ENCODE measurements around the gene PCGF3.
A peak's percentile ranks its signal among the peaks of the same experiment; 100 is the strongest.

Gene PCGF3

DNA sequence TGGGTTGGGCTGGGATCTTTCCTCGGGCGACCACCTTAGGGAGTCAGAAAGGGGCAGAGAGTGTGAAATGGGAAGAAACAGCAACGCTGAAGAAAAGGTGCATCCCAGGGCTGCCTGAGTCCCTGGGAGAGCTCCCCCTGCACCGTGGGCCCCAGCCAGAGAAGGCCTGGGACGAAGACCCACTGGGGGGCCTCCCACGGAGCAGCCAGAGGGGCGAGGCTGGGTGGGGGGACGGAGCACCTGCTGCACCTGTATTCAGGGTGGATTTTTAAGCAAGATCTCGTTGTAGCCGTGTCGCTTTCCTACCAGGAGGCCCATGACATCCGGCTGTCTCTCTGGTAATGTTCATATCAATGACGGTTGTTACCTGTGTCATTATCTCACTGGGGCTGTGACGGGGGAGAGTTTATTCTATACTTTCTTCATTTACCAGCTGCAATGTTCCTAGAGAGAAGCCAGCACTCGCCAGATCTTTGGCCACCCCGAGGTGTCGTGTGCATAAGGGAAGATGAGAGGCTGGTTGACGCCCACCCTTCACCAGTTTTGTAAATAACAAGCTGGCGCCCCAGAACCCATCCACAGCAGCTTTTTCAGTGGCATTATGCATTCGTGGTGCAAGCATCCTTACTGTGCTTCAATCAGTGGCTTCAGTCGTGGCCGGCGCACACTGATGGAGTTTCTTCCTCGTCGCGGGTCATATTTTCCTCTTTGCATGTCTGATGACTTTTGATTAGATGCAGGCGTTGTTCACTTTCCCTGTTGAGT, 5.6 kb upstream of the PCGF3 start:
- no peaks in the 10 kb centered on the region for H3K27me3 ChIP-seq (replicated peaks in 2 of 5; ENCODE audit: control insufficient read depth in 4 of 5, insufficient read depth in 5 of 5, low read length in 4 of 5)
- POLR2A ChIA-PET: no interaction called here
- H3K9me3 ChIP-seq (ENCODE audit: control extremely low read depth in 1 of 5, control insufficient read depth in 4 of 5, insufficient read depth in 2 of 5, low read depth in 1 of 5, low read length in 4 of 5): no peaks in the 10 kb centered on the region
- 93% methylated on average over 17 of the region's 27 CpGs for WGBS (ENCODE audit: insufficient coverage)
- no peak overlapping the region for H3K27ac ChIP-seq (ENCODE audit: insufficient read depth in 1 of 2, low read depth in 1 of 2, low read length in 2 of 2, poor library complexity in 1 of 2, severe bottlenecking in 2 of 2)
- no peaks in the 10 kb centered on the region for H3K36me3 ChIP-seq (ENCODE audit: control insufficient read depth in 4 of 4, insufficient read depth in 4 of 4, low read length in 3 of 4)
- no peak overlapping the region for H3K4me3 ChIP-seq (ENCODE audit: control insufficient read depth in 1 of 7, extremely low read depth in 1 of 7, insufficient read depth in 4 of 7, low read depth in 2 of 7, low read length in 6 of 7)
- H3K4me1 ChIP-seq (ENCODE audit: control extremely low read depth in 1 of 4, control insufficient read depth in 4 of 4, insufficient read depth in 4 of 4, low read length in 3 of 4): peaks cover 0 to 15% (median 8%) of the 10 kb centered on the region in 4 experiments
- DNase-seq: no peak
- CTCF ChIA-PET: interaction anchor here (1.0 to 3.4 kb wide), 3 partner anchors 10 to 15 kb away, joined by 3 to 11 read pairs (median 6); no protein-coding TSS in a partner anchor

DNA sequence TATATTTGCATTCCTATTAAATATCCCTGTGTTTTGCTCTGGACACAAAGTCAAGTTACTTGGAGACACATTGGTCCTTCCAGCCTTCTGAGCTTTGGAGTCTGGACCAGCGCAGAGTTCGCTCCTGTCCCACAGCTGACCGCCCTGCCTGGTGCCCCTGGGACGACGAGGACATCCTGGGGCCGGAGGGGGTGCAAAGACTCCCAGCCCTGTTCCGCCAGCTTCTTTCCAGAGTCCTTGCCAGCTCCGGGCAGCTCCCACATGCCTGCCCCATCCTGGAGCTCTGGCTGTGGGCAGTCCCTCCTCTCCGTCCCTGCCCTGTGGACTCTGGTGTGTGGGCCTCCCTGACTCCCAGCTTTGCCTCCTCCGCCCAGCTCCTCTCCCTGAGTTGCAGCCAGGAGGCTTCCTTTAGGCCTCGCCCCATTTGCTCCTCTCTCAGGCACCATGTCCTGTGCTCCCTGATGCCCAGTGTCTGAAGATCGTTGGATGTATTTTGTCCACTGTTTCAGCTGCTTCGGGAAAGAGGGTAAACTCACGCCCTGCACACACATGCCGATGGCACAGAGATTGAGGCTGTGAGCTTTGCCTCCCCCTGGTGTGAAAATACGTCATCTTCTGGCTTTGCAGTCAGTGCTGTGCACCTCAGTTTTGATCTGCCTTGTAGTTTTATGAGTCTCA, 4.9 kb upstream of the PCGF3 start:
- no peak for DNase-seq
- Histone ChIP-seq H3K9me3 (ENCODE audit: control extremely low read depth in 1 of 5, control insufficient read depth in 4 of 5, insufficient read depth in 2 of 5, low read depth in 1 of 5, low read length in 4 of 5) (no peaks in the 10 kb centered on the region), H3K4me3 (ENCODE audit: control insufficient read depth in 1 of 7, extremely low read depth in 1 of 7, insufficient read depth in 4 of 7, low read depth in 2 of 7, low read length in 6 of 7) (no peak overlapping the region), H3K27ac (ENCODE audit: insufficient read depth in 1 of 2, low read depth in 1 of 2, low read length in 2 of 2, poor library complexity in 1 of 2, severe bottlenecking in 2 of 2) (no peak overlapping the region), H3K27me3 (replicated peaks in 2 of 5; ENCODE audit: control insufficient read depth in 4 of 5, insufficient read depth in 5 of 5, low read length in 4 of 5) (no peaks in the 10 kb centered on the region), H3K36me3 (ENCODE audit: control insufficient read depth in 4 of 4, insufficient read depth in 4 of 4, low read length in 3 of 4) (no peaks in the 10 kb centered on the region), H3K4me1 (ENCODE audit: control extremely low read depth in 1 of 4, control insufficient read depth in 4 of 4, insufficient read depth in 4 of 4, low read length in 3 of 4) (peaks cover 0 to 19% (median 12%) of the 10 kb centered on the region in 4 experiments)
- CTCF ChIA-PET: interaction anchor here (1.0 to 3.4 kb wide), 3 partner anchors 10 to 16 kb away, joined by 3 to 11 read pairs (median 6); no protein-coding TSS in a partner anchor
- POLR2A ChIA-PET: no interaction called here
- WGBS (ENCODE audit: insufficient coverage): 95% methylated on average over 16 of the region's 16 CpGs

DNA sequence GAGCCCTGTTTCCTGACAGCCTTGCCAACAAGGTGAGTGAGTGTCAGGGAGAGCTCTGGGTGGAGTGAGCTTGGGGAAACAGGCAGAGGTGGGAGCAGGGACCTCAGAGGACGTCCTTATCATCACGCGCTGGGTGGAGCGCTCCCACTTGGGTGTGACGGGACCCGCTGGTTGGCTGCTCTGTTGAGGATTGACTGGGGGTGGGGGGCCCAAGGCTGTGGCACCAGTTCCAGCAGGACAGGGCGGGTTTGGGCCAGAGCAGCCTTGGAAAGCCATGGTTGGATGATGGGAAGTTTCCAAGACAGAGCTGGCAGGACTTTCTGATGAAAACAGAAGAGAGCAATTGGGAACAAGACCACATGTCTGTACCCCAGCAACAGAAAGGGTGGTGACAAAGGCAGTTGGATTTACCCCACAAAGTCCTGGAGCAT, 3.0 kb upstream of the PCGF3 start:
- no peak overlapping the region for H3K27ac ChIP-seq (ENCODE audit: insufficient read depth in 1 of 2, low read depth in 1 of 2, low read length in 2 of 2, poor library complexity in 1 of 2, severe bottlenecking in 2 of 2)
- ChIA-PET CTCF (interaction anchor here (1.0 to 1.4 kb wide), 2 partner anchors 13 to 16 kb away, joined by 4 to 5 read pairs; no protein-coding TSS in a partner anchor), POLR2A (no interaction called here)
- H3K36me3 ChIP-seq (ENCODE audit: control insufficient read depth in 4 of 4, insufficient read depth in 4 of 4, low read length in 3 of 4): no peaks in the 10 kb centered on the region
- no peaks in the 10 kb centered on the region for H3K27me3 ChIP-seq (replicated peaks in 2 of 5; ENCODE audit: control insufficient read depth in 4 of 5, insufficient read depth in 5 of 5, low read length in 4 of 5)
- H3K4me1 ChIP-seq (ENCODE audit: control extremely low read depth in 1 of 4, control insufficient read depth in 4 of 4, insufficient read depth in 4 of 4, low read length in 3 of 4): peaks cover 0 to 26% (median 22%) of the 10 kb centered on the region in 4 experiments
- H3K9me3 ChIP-seq (ENCODE audit: control extremely low read depth in 1 of 5, control insufficient read depth in 4 of 5, insufficient read depth in 2 of 5, low read depth in 1 of 5, low read length in 4 of 5): no peaks in the 10 kb centered on the region
- no peak for DNase-seq
- H3K4me3 ChIP-seq (ENCODE audit: control insufficient read depth in 1 of 7, extremely low read depth in 1 of 7, insufficient read depth in 4 of 7, low read depth in 2 of 7, low read length in 6 of 7): no peak overlapping the region
- WGBS (ENCODE audit: insufficient coverage): 100% methylated on average over 4 of the region's 7 CpGs

DNA sequence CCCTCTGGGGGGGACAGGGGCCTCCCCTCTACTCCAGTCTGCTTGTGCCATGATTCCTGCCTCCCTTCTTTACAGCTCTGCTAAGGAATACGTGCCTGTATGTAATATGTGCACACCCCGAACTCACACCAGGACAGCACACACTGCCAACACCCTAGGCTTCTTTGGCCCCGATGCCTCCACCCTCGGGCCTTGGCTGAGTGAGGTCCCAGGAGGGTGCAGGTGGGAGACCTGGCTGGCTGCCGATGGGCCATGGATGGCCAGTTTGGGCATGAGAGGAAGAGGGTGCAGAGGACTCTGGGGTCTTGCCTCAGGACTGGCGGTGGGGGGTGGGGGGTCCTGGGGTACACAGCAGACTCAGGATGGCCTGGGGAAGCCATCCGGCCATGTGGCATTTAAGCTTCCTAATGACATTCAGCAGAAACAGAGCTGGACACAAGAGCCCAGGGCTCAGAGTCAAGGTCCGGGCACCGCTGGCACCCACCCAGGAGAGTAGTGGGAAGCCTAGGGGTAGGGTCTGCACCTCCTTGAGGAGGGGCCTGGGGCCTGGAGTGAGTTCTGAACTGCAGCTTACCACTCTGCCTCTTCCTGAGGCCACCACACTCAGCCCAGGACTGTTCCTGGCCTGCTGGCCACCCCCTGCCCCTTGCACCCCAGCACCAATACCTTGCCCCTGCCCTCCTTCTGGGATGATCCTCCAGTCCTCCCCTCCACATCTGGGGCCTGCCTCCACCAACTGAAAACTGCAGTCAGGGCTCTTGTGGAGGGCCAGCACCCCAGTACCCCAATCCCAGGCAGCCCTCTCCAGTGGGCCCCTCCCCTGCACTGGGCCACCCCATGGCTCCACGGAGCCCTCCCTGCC, 2.1 kb upstream of the PCGF3 start:
- CTCF ChIA-PET: interaction anchor here (1.4 kb wide), 1 partner anchor 16 kb away, joined by 4 read pairs; no protein-coding TSS in a partner anchor
- POLR2A ChIA-PET: no interaction called here
- Histone ChIP-seq H3K9me3 (ENCODE audit: control extremely low read depth in 1 of 5, control insufficient read depth in 4 of 5, insufficient read depth in 2 of 5, low read depth in 1 of 5, low read length in 4 of 5) (no peaks in the 10 kb centered on the region), H3K27me3 (replicated peaks in 2 of 5; ENCODE audit: control insufficient read depth in 4 of 5, insufficient read depth in 5 of 5, low read length in 4 of 5) (no peaks in the 10 kb centered on the region), H3K4me3 (ENCODE audit: control insufficient read depth in 1 of 7, extremely low read depth in 1 of 7, insufficient read depth in 4 of 7, low read depth in 2 of 7, low read length in 6 of 7) (no peak overlapping the region), H3K36me3 (ENCODE audit: control insufficient read depth in 4 of 4, insufficient read depth in 4 of 4, low read length in 3 of 4) (peaks cover 0 to 3% (median 0%) of the 10 kb centered on the region in 4 experiments), H3K4me1 (ENCODE audit: control extremely low read depth in 1 of 4, control insufficient read depth in 4 of 4, insufficient read depth in 4 of 4, low read length in 3 of 4) (peaks cover 0 to 31% (median 23%) of the 10 kb centered on the region in 4 experiments), H3K27ac (ENCODE audit: insufficient read depth in 1 of 2, low read depth in 1 of 2, low read length in 2 of 2, poor library complexity in 1 of 2, severe bottlenecking in 2 of 2) (no peak overlapping the region)
- no peak for DNase-seq
- WGBS (ENCODE audit: insufficient coverage): 95% methylated on average over 6 of the region's 10 CpGs

DNA sequence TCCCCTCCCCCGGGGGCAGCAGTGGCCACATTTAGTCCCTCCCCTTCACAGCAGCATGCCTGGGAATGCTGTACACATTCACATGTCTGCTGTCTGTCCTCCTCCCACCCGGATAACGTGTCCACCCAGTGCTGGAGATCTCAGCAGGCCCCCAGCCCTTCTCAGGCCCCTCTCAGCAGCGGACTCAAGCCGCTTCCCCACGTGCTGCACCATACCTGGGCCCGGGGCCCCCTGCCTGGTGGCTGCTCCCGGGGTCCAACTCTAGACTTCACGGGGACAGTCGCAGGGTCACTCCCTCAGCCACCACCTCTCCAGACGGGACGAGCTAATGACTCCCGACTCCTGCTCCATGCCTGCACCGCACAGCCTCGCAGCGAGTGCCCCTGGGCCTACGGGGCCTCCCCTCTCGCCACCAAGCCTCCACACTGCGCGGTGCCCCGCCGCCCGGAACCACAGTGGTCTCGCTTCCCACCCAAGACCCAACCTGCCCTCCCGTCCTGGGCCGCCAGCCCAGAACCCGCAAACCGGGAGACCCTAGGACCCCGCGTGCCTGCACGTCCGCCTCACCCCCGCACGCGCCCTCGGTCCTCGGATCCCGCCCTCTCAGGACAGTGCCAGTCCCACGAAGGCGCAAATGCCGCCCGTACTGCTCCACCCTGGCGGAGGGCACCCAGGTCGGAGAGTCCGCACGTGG, 1.3 kb upstream of the PCGF3 start:
- POLR2A ChIA-PET: no interaction called here
- whole genome bisulfite sequencing (ENCODE audit: insufficient coverage): 96% methylated on average over 44 of the region's 46 CpGs

DNA sequence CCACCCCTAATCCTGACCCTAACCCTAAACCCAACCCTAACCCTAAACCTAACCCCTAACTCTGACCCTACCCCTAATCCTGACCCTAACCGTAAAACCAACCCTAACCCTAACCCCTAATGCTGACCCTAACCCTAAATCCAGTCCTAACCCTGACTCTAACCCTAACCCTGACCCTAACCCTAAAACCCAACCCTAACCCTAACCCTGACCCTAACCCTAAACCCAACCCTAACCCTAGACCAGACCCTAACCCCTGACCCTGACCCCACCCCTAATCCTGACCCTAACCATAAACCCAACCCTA, 708 bp upstream of the PCGF3 start:
- Histone ChIP-seq H3K27ac (ENCODE audit: insufficient read depth in 1 of 2, low read depth in 1 of 2, low read length in 2 of 2, poor library complexity in 1 of 2, severe bottlenecking in 2 of 2) (no peak overlapping the region), H3K4me1 (ENCODE audit: control extremely low read depth in 1 of 4, control insufficient read depth in 4 of 4, insufficient read depth in 4 of 4, low read length in 3 of 4) (peaks cover 2 to 26% (median 12%) of the 10 kb centered on the region in 4 experiments), H3K4me3 (ENCODE audit: control insufficient read depth in 1 of 7, extremely low read depth in 1 of 7, insufficient read depth in 4 of 7, low read depth in 2 of 7, low read length in 6 of 7) (peak overlapping the region in 5 of 7 experiments; percentile 11 to 89 (median 75)), H3K9me3 (ENCODE audit: control extremely low read depth in 1 of 5, control insufficient read depth in 4 of 5, insufficient read depth in 2 of 5, low read depth in 1 of 5, low read length in 4 of 5) (no peaks in the 10 kb centered on the region), H3K27me3 (replicated peaks in 2 of 5; ENCODE audit: control insufficient read depth in 4 of 5, insufficient read depth in 5 of 5, low read length in 4 of 5) (no peaks in the 10 kb centered on the region), H3K36me3 (ENCODE audit: control insufficient read depth in 4 of 4, insufficient read depth in 4 of 4, low read length in 3 of 4) (peaks cover 0 to 5% (median 4%) of the 10 kb centered on the region in 4 experiments)
- no peak for DNase-seq
- CTCF ChIA-PET: no interaction called here
- WGBS (ENCODE audit: insufficient coverage): 100% methylated on average over 1 of the region's 1 CpG
- POLR2A ChIA-PET: no interaction called here

More for the DNA sequence above, 1.3 kb upstream of the PCGF3 start:
- Histone ChIP-seq H3K36me3 (ENCODE audit: control insufficient read depth in 4 of 4, insufficient read depth in 4 of 4, low read length in 3 of 4) (peaks cover 0 to 3% (median under 1%) of the 10 kb centered on the region in 4 experiments), H3K4me1 (ENCODE audit: control extremely low read depth in 1 of 4, control insufficient read depth in 4 of 4, insufficient read depth in 4 of 4, low read length in 3 of 4) (peaks cover 1 to 32% (median 18%) of the 10 kb centered on the region in 4 experiments), H3K4me3 (ENCODE audit: control insufficient read depth in 1 of 7, extremely low read depth in 1 of 7, insufficient read depth in 4 of 7, low read depth in 2 of 7, low read length in 6 of 7) (no peak overlapping the region), H3K27me3 (replicated peaks in 2 of 5; ENCODE audit: control insufficient read depth in 4 of 5, insufficient read depth in 5 of 5, low read length in 4 of 5) (no peaks in the 10 kb centered on the region), H3K27ac (ENCODE audit: insufficient read depth in 1 of 2, low read depth in 1 of 2, low read length in 2 of 2, poor library complexity in 1 of 2, severe bottlenecking in 2 of 2) (no peak overlapping the region), H3K9me3 (ENCODE audit: control extremely low read depth in 1 of 5, control insufficient read depth in 4 of 5, insufficient read depth in 2 of 5, low read depth in 1 of 5, low read length in 4 of 5) (no peaks in the 10 kb centered on the region)
- CTCF ChIA-PET: interaction anchor here (1.4 kb wide), 1 partner anchor 17 kb away, joined by 4 read pairs; no protein-coding TSS in a partner anchor
- DNase-seq: no peak

Data from common myeloid progenitor, CD34-positive (primary cell).